Fibroblast of villous mesenchyme (primary cell): ENCODE measurements around the gene SREBF2. TPM values are rescaled to one million over a fixed set of nuclear protein-coding genes. Genes with fewer than 3 reads are reported as not detected.

Source experiments
- DNase-seq: peaks from one replicate; pipeline ENCODE4 v3.0.0-alpha.2; 2010; ENCODE audit warnings: low read depth
- H3K4me3 ChIP-seq: 2 replicates; pipeline ENCODE4 v1.5.1; 2011; ENCODE audit warnings: low read depth, mild to moderate bottlenecking, low read length
- CTCF ChIP-seq: IDR thresholded peaks from 2 replicates; pipeline ENCODE4 v1.5.1; 2012; ENCODE audit warnings: low read depth, mild to moderate bottlenecking, low read length; ENCODE audit not compliant: insufficient read depth
- total RNA-seq: library from RNA; depleted of rRNA; stranded (reverse); fragments of >200 nt; gene quantifications from 2 replicates; pipeline ENCODE4 v1.2.3, GENCODE V29; 2012

Gene SREBF2
- 83.3 and 104 TPM in 2 replicates for total RNA-seq

- H3K4me3 ChIP-seq, result peak within 1 kb of the TSS; percentile 88
- peak; percentile 100 for DNase-seq
- no peak for TF ChIP-seq CTCF
These were observed at the start of gene SREBF2 for GRCh38 chr22:41832553-41833368. Gene SREBF2 (plus strand): TSS chr22:41833105. CDS start chr22:41833271, 166 bp downstream.

- no peak overlapping the region for H3K4me3 ChIP-seq
- DNase-seq, result peak; percentile 29
- TF ChIP-seq CTCF, result no peak
These were observed 45.6 kb upstream of the SREBF2 start for GRCh38 chr22:41787331-41787730.

GRCh38 chr22:41793871-41794270, 39.0 kb upstream of the SREBF2 start:
- no peak overlapping the region for H3K4me3 ChIP-seq
- no peak for DNase-seq
- no peak for TF ChIP-seq CTCF

- H3K4me3 ChIP-seq, result no peak overlapping the region
- no peak for TF ChIP-seq CTCF
- DNase-seq, result no peak
These were observed 34.2 kb upstream of the SREBF2 start for GRCh38 chr22:41798736-41799135.

- H3K4me3 ChIP-seq, result peak overlapping the region; percentile 99
- peak; percentile 40 for DNase-seq
- no peak for TF ChIP-seq CTCF
These were observed 33.2 kb upstream of the SREBF2 start for GRCh38 chr22:41799486-41800347.

- H3K4me3 ChIP-seq, result peak within 1 kb of the TSS; percentile 99
- DNase-seq, result peak; percentile 79
- TF ChIP-seq CTCF, result no peak
These were observed 32.4 kb upstream of the SREBF2 start, which contains the start of gene CCDC134 for GRCh38 chr22:41800348-41801146. Gene CCDC134 (plus strand): TSS chr22:41800679. CDS start chr22:41808891, 8,212 bp downstream.
